Trophoblast cell (in vitro differentiated cells and primary cell): ENCODE measurements around the gene BCL11A.

Experiments used
- DNase-seq, 2 donors: peaks; one replicate each; pipeline ENCODE4 v3.0.0-alpha.2; 2016
- H2AFZ ChIP-seq: 2 replicates; pipeline ENCODE4 v1.6.1; 2013; ENCODE audit warnings: low read length, moderate library complexity, mild to moderate bottlenecking; ENCODE audit not compliant: insufficient read depth, poor library complexity
- H2AK5ac ChIP-seq: 2 replicates; pipeline ENCODE4 v1.6.1; 2013; ENCODE audit warnings: mild to moderate bottlenecking, low read length
- H2BK120ac ChIP-seq: 2 replicates; pipeline ENCODE4 v1.6.1; 2013; ENCODE audit warnings: low read length, mild to moderate bottlenecking, moderate library complexity; ENCODE audit not compliant: insufficient read depth, poor library complexity
- H2BK12ac ChIP-seq: 2 replicates; pipeline ENCODE4 v1.6.1; 2013; ENCODE audit warnings: mild to moderate bottlenecking, low read length, moderate library complexity
- H2BK5ac ChIP-seq: 2 replicates; pipeline ENCODE4 v1.6.1; 2013; ENCODE audit warnings: low read length, low read depth, moderate library complexity, mild to moderate bottlenecking; ENCODE audit not compliant: poor library complexity
- H3K14ac ChIP-seq: 2 replicates; pipeline ENCODE4 v1.6.1; 2013; ENCODE audit warnings: mild to moderate bottlenecking, low read length
- H3K18ac ChIP-seq: 2 replicates; pipeline ENCODE4 v1.6.1; 2013; ENCODE audit warnings: mild to moderate bottlenecking, low read length
- H3K23ac ChIP-seq: 2 replicates; pipeline ENCODE4 v1.6.1; 2013; ENCODE audit warnings: low read length
- H3K27ac ChIP-seq: 2 replicates; pipeline ENCODE4 v1.5.1; 2013; ENCODE audit warnings: low read depth, mild to moderate bottlenecking, inconsistent platforms, low read length, moderate library complexity
- H3K27me3 ChIP-seq: 2 replicates; pipeline ENCODE4 v1.6.1; 2013; ENCODE audit warnings: inconsistent platforms, mild to moderate bottlenecking, low read length, moderate library complexity; ENCODE audit not compliant: insufficient read depth
- H3K36me3 ChIP-seq, 2 experiments: 1 replicate in 1 of 2; 2 replicates in 1 of 2; pipeline ENCODE4 v1.6.1; 2013; ENCODE audit warnings: low read length in 2 of 2, mild to moderate bottlenecking in 2 of 2, moderate library complexity in 1 of 2; ENCODE audit not compliant: insufficient read depth in 2 of 2, control insufficient read depth in 1 of 2
- H3K4ac ChIP-seq: 2 replicates; pipeline ENCODE4 v1.6.1; 2013; ENCODE audit warnings: low read depth, mild to moderate bottlenecking, low read length, moderate library complexity
- H3K4me1 ChIP-seq, 2 experiments: 1 replicate in 1 of 2; 2 replicates in 1 of 2; pipeline ENCODE4 v1.6.1; 2013; ENCODE audit warnings: low read length in 2 of 2, mild to moderate bottlenecking in 2 of 2, moderate library complexity in 1 of 2; ENCODE audit not compliant: insufficient read depth in 2 of 2, control insufficient read depth in 1 of 2
- H3K4me2 ChIP-seq: 2 replicates; pipeline ENCODE4 v1.6.1; 2013; ENCODE audit warnings: inconsistent platforms, mild to moderate bottlenecking, low read length, moderate library complexity
- H3K4me3 ChIP-seq: 2 replicates; pipeline ENCODE4 v1.5.1; 2013; ENCODE audit warnings: mild to moderate bottlenecking, low read depth, low read length, inconsistent platforms
- H3K79me1 ChIP-seq: one replicate; pipeline ENCODE4 v1.6.1; 2013; ENCODE audit warnings: low read length
- H3K79me2 ChIP-seq: 2 replicates; pipeline ENCODE4 v1.6.1; 2013; ENCODE audit warnings: low read length, mild to moderate bottlenecking; ENCODE audit not compliant: control insufficient read depth, insufficient read depth, poor library complexity
- H3K9ac ChIP-seq: 2 replicates; pipeline ENCODE4 v1.6.1; 2013; ENCODE audit warnings: mild to moderate bottlenecking, low read length
- H3K9me3 ChIP-seq: 2 replicates; pipeline ENCODE4 v1.6.1; 2013; ENCODE audit warnings: low read depth, mild to moderate bottlenecking, control low read depth, inconsistent platforms, low read length; ENCODE audit not compliant: insufficient read depth
- H4K12ac ChIP-seq: 2 replicates; pipeline ENCODE4 v1.6.1; 2013; ENCODE audit warnings: low read depth, mild to moderate bottlenecking, low read length, moderate library complexity
- H4K8ac ChIP-seq: 2 replicates; pipeline ENCODE4 v1.6.1; 2013; ENCODE audit warnings: low read depth, mild to moderate bottlenecking, low read length, moderate library complexity
- H4K91ac ChIP-seq: one replicate; pipeline ENCODE4 v1.6.1; 2013; ENCODE audit warnings: low read depth, mild to moderate bottlenecking, low read length, moderate library complexity
- WGBS: extraction: QIAGEN DNeasy Blood & Tissue Kit; methylation state at CpG from one replicate; pipeline ENCODE4 v1.1.7; 2013; ENCODE audit warnings: missing lambda C conversion rate; ENCODE audit not compliant: insufficient read length, insufficient coverage; ENCODE audit errors: extremely low coverage; 5-methylcytosine and 5-hydroxymethylcytosine counted together

Gene BCL11A

GRCh38 chr2:60500861-60501260, 52.6 kb downstream of the BCL11A start:
- peaks cover 4 to 9% of the 10 kb centered on the region in 2 experiments for H3K4me1 ChIP-seq
- H3K36me3 ChIP-seq = peaks cover 2 to 3% of the 10 kb centered on the region in 2 experiments
- no peak overlapping the region for H4K91ac ChIP-seq
- no peak overlapping the region for H3K4ac ChIP-seq
- no peak overlapping the region for H3K4me3 ChIP-seq
- no peak overlapping the region for H3K18ac ChIP-seq
- H2AK5ac ChIP-seq = no peak overlapping the region
- H3K9me3 ChIP-seq = no peaks in the 10 kb centered on the region
- no peak overlapping the region for H2BK5ac ChIP-seq
- peaks cover 1% of the 10 kb centered on the region for H3K79me2 ChIP-seq
- H2BK12ac ChIP-seq = no peak overlapping the region
- no peak overlapping the region for H3K9ac ChIP-seq
- no peak overlapping the region for H4K8ac ChIP-seq
- H3K27me3 ChIP-seq = no peaks in the 10 kb centered on the region
- H4K12ac ChIP-seq = no peak overlapping the region
- no peak for DNase-seq
- WGBS = no CpG with 5 or more reads among the region's 2 CpGs
- peaks cover 2% of the 10 kb centered on the region for H3K79me1 ChIP-seq
- no peak overlapping the region for H3K4me2 ChIP-seq
- H3K14ac ChIP-seq = no peak overlapping the region
- H3K27ac ChIP-seq = no peak overlapping the region
- H2AFZ ChIP-seq = no peak overlapping the region
- H3K23ac ChIP-seq = no peak overlapping the region
- no peak overlapping the region for H2BK120ac ChIP-seq

GRCh38 chr2:60499651-60500265, 53.7 kb downstream of the BCL11A start:
- Histone ChIP-seq H2BK5ac (no peak overlapping the region), H3K4me1 (peaks cover 4 to 9% of the 10 kb centered on the region in 2 experiments), H3K9ac (no peak overlapping the region), H3K27me3 (no peaks in the 10 kb centered on the region), H3K9me3 (no peaks in the 10 kb centered on the region), H2BK12ac (no peak overlapping the region), H3K14ac (no peak overlapping the region), H3K36me3 (peaks cover 2 to 3% of the 10 kb centered on the region in 2 experiments), H4K91ac (no peak overlapping the region), H4K12ac (no peak overlapping the region), H3K4me2 (no peak overlapping the region), H3K23ac (no peak overlapping the region), H3K79me2 (no peaks in the 10 kb centered on the region), H2BK120ac (no peak overlapping the region), H3K18ac (no peak overlapping the region), H2AK5ac (no peak overlapping the region), H4K8ac (no peak overlapping the region), H3K79me1 (peaks cover 2% of the 10 kb centered on the region), H3K4me3 (no peak overlapping the region), H3K4ac (no peak overlapping the region), H3K27ac (no peak overlapping the region), H2AFZ (no peak overlapping the region)
- no CpG with 5 or more reads among the region's 8 CpGs for WGBS
- no peak for DNase-seq

GRCh38 chr2:60498816-60499429, 54.5 kb downstream of the BCL11A start:
- Histone ChIP-seq H3K9me3 (no peaks in the 10 kb centered on the region), H3K14ac (no peak overlapping the region), H2BK120ac (no peak overlapping the region), H2BK12ac (no peak overlapping the region), H3K23ac (no peak overlapping the region), H3K9ac (no peak overlapping the region), H3K36me3 (peaks cover under 1 to 3% of the 10 kb centered on the region in 2 experiments), H3K4me2 (no peak overlapping the region), H3K18ac (no peak overlapping the region), H4K91ac (no peak overlapping the region), H3K4me1 (peaks cover 4 to 13% of the 10 kb centered on the region in 2 experiments), H3K4me3 (no peak overlapping the region), H4K8ac (no peak overlapping the region), H2AK5ac (no peak overlapping the region), H3K79me2 (no peaks in the 10 kb centered on the region), H3K27ac (no peak overlapping the region), H3K4ac (no peak overlapping the region), H2AFZ (no peak overlapping the region), H2BK5ac (no peak overlapping the region), H4K12ac (no peak overlapping the region), H3K27me3 (no peaks in the 10 kb centered on the region), H3K79me1 (peaks cover 5% of the 10 kb centered on the region)
- DNase-seq = no peak
- WGBS = no CpG with 5 or more reads among the region's 8 CpGs

GRCh38 chr2:60498127-60498815, 55.2 kb downstream of the BCL11A start:
- Histone ChIP-seq H4K91ac (no peak overlapping the region), H3K9me3 (no peaks in the 10 kb centered on the region), H3K27me3 (no peaks in the 10 kb centered on the region), H3K79me2 (no peaks in the 10 kb centered on the region), H3K4ac (no peak overlapping the region), H3K79me1 (peaks cover 5% of the 10 kb centered on the region), H3K9ac (no peak overlapping the region), H2AFZ (no peak overlapping the region), H2BK12ac (no peak overlapping the region), H3K14ac (no peak overlapping the region), H3K4me1 (peaks cover 8 to 18% of the 10 kb centered on the region in 2 experiments), H3K18ac (no peak overlapping the region), H3K4me2 (no peak overlapping the region), H4K12ac (no peak overlapping the region), H2BK5ac (no peak overlapping the region), H3K27ac (no peak overlapping the region), H3K4me3 (no peak overlapping the region), H3K23ac (no peak overlapping the region), H2BK120ac (no peak overlapping the region), H2AK5ac (no peak overlapping the region), H3K36me3 (peaks cover 0 to 3% of the 10 kb centered on the region in 2 experiments), H4K8ac (no peak overlapping the region)
- no peak for DNase-seq
- no CpG with 5 or more reads among the region's 8 CpGs for whole genome bisulfite sequencing
